Stomach (tissue), 4 donors: ENCODE measurements around the gene ZNF775.

Source experiments
- POLR2A ChIP-seq, 4 donors: fragments of 450-650 bp; IDR thresholded peaks; one replicate each; pipeline ENCODE4 v1.6.1; 2016; ENCODE audit warnings: antibody characterized with exemption in 4 of 4, control low read depth in 2 of 4, mild to moderate bottlenecking in 1 of 4, moderate library complexity in 1 of 4
- POLR2AphosphoS5 ChIP-seq, 3 donors: sonication (generic); formaldehyde crosslinking; IDR thresholded peaks; one replicate each; pipeline ENCODE4 v1.6.1; 2016; ENCODE audit warnings: antibody characterized with exemption in 3 of 3
- TF ChIP-seq, protein P1 (sequence below), 7 experiments: fragments of 450-650 bp in 4 of 7; fragments of 200-600 bp in 3 of 7; sonication (generic) in 3 of 7; IDR thresholded peaks; one replicate each; pipeline ENCODE4 v1.5.1; 2016 to 2019; ENCODE audit warnings: antibody characterized with exemption in 7 of 7, control low read depth in 2 of 7, mild to moderate bottlenecking in 1 of 7

DNA sequence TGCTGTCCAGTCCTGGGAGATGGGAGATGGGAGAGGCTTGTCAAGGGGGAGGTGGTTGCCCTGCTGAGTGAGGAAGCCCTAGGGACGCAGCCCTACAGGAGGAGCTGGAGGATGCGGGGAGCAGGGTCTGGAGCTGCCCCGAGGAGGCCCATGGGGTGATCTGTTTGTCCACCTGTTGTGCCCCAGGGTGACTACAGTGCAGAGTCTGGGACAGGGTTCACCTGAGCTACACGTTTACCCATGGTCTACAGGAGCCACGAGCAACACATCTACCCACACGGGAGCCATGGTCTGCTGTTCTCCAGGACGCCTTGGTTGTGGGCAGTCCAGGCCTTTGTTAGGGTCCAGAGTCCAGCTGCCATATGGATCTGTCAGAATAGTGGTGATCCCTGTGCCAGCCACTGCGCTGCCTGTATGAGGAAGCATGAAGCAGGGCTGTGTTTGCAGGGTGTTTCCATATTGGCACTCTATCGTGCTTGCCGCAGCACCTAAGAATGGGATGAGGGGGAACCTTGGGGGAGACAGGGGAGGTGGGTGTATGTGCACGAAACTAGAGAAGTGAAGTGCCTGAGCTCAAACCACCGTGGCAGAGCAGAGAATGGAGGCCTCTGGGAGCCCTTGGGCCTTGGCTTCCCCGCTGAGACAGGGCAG, 23.7 kb downstream of the ZNF775 start:
- TF ChIP-seq, protein P1, sequence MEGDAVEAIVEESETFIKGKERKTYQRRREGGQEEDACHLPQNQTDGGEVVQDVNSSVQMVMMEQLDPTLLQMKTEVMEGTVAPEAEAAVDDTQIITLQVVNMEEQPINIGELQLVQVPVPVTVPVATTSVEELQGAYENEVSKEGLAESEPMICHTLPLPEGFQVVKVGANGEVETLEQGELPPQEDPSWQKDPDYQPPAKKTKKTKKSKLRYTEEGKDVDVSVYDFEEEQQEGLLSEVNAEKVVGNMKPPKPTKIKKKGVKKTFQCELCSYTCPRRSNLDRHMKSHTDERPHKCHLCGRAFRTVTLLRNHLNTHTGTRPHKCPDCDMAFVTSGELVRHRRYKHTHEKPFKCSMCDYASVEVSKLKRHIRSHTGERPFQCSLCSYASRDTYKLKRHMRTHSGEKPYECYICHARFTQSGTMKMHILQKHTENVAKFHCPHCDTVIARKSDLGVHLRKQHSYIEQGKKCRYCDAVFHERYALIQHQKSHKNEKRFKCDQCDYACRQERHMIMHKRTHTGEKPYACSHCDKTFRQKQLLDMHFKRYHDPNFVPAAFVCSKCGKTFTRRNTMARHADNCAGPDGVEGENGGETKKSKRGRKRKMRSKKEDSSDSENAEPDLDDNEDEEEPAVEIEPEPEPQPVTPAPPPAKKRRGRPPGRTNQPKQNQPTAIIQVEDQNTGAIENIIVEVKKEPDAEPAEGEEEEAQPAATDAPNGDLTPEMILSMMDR (IDR thresholded peaks at IDR 0.05) = no peak
- TF ChIP-seq POLR2A (IDR thresholded peaks at IDR 0.05) (no peak), POLR2AphosphoS5 (IDR thresholded peaks at IDR 0.05) (peak in 2 of 3 donors; percentile 19 to 47)
